Neural cell (in vitro differentiated cells): ENCODE data around the gene KLF16.

Experiments used
- CTCF ChIP-seq: fragments of 450-650 bp; IDR thresholded peaks from 2 replicates; pipeline ENCODE4 v1.5.1; 2014; ENCODE audit warnings: antibody characterized with exemption, mild to moderate bottlenecking, moderate library complexity; ENCODE audit not compliant: poor library complexity, severe bottlenecking
- MXI1 ChIP-seq: fragments of 450-650 bp; conservative IDR thresholded peaks from 2 replicates; pipeline ENCODE4 v1.6.1; 2014; ENCODE audit warnings: antibody characterized with exemption, mild to moderate bottlenecking; ENCODE audit not compliant: poor library complexity, severe bottlenecking
- TAF1 ChIP-seq: IDR thresholded peaks from 2 replicates; pipeline ENCODE4 v1.6.1; 2012; ENCODE audit warnings: low read depth

- TF ChIP-seq TAF1 (no peak), CTCF (no peak), MXI1 (no peak)
Observed at GRCh38 chr19:1860042-1860775, 3.2 kb downstream of the KLF16 start.
